Measurements from ENCODE around the gene LSM10. TPM values are rescaled to one million over a fixed set of nuclear protein-coding genes. Genes with fewer than 3 reads are reported as not detected.

Gene LSM10
- total RNA-seq, result 45.2 TPM

DNA sequence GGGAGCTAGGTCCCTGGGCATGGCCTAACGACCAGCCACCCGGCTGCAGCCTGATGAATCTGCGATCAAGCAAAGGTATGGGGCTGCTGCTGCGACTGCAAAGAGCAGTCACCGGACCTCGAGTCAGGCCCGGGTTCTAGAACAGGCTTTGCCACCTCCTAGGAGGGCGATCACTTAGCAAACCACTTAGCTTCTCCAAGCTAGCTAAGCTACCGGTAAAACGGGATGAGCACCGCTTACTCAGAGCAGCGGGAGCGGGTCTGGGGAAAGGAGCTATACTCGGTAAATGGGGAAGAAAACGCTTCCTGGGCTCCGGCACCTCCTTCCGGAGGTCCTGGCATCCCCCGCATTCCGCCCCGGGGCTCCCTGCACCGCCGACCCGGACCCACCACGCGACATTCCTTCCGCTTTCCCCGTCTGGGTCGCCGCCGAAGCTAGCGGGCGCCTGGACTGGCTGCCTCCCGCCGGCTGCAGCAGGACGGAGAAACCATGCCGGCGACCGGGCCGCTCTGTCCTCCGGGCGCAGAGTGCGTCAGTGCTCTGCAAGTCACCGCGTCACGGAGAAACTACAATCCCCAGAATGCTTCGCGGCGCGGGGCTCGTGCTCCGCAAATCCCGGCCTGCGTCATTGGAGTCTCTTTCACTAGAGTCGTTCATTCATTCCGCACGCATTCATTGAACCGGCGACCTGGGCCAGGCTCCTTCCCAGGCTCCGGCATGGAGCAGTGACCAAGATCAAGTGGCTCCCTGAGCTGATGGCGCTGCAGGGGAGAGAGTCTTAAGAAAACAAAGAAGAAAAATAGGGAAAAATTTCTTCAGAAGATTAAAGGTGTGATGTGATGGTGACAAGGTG is at the start of gene LSM10:
LSM10 (minus strand) TSS at position 531 of the 853 bp plus-strand sequence. CDS start 3,779 bp downstream, outside the sequence.
- peak; percentile 98 to 100 for TF ChIP-seq POLR2AphosphoS5 (IDR thresholded peaks at IDR 0.05; ENCODE audit: insufficient read depth in 1 of 2, low read depth in 1 of 2)
- TF ChIP-seq, protein P1, sequence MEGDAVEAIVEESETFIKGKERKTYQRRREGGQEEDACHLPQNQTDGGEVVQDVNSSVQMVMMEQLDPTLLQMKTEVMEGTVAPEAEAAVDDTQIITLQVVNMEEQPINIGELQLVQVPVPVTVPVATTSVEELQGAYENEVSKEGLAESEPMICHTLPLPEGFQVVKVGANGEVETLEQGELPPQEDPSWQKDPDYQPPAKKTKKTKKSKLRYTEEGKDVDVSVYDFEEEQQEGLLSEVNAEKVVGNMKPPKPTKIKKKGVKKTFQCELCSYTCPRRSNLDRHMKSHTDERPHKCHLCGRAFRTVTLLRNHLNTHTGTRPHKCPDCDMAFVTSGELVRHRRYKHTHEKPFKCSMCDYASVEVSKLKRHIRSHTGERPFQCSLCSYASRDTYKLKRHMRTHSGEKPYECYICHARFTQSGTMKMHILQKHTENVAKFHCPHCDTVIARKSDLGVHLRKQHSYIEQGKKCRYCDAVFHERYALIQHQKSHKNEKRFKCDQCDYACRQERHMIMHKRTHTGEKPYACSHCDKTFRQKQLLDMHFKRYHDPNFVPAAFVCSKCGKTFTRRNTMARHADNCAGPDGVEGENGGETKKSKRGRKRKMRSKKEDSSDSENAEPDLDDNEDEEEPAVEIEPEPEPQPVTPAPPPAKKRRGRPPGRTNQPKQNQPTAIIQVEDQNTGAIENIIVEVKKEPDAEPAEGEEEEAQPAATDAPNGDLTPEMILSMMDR (IDR thresholded peaks at IDR 0.05), result no peak
- TF ChIP-seq POLR2A (IDR thresholded peaks at IDR 0.05), result peak in 1 of 2 donors; percentile 92
- H3K27ac ChIP-seq, result peak within 1 kb of the TSS; percentile 93
- peak in 1 of 2 donors; percentile 96 for DNase-seq (ENCODE audit: extremely low spot score in 2 of 2)
- no peaks in the 10 kb centered on the region for H3K27me3 ChIP-seq
- no peaks in the 10 kb centered on the region for H3K9me3 ChIP-seq
- intact Hi-C loops (cut with DNase I), result no loop called here
- H3K4me1 ChIP-seq, result peaks cover 16% of the 10 kb centered on the region
- peaks cover 0 to 9% of the 10 kb centered on the region in 2 donors for H3K36me3 ChIP-seq
- peak within 1 kb of the TSS; percentile 88 to 92 for H3K4me3 ChIP-seq

DNA sequence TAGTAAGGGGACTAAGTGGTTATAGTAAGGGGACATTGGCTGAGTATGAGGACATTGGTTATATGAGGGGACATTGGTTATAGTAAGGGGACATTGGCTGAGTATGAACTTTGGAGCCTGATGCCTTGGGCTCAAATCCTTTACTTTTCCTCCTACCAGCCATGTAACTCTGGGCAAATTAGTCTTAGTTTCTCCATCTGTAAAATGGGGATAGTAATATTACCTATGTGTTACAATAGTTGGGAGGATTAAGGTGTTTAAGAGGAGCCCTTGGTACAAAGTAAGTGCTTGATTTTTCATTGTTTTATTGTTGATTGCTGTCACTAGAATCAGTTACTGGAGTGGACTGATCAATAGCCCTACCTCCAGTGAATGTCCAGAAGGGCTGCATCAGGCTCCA is 49.7 kb upstream of the LSM10 start:
- intact Hi-C loops (cut with DNase I), result no loop called here
- no peaks in the 10 kb centered on the region for H3K9me3 ChIP-seq
- no peak overlapping the region for H3K27ac ChIP-seq
- H3K27me3 ChIP-seq, result no peaks in the 10 kb centered on the region
- no peak for DNase-seq (ENCODE audit: extremely low spot score in 2 of 2)
- TF ChIP-seq POLR2A (IDR thresholded peaks at IDR 0.05) (no peak), POLR2AphosphoS5 (IDR thresholded peaks at IDR 0.05; ENCODE audit: insufficient read depth in 1 of 2, low read depth in 1 of 2) (no peak)
- TF ChIP-seq, protein P1 (IDR thresholded peaks at IDR 0.05), result no peak
- H3K4me1 ChIP-seq, result peaks cover 25% of the 10 kb centered on the region
- H3K4me3 ChIP-seq, result no peak overlapping the region
- H3K36me3 ChIP-seq, result no peaks in the 10 kb centered on the region

DNA sequence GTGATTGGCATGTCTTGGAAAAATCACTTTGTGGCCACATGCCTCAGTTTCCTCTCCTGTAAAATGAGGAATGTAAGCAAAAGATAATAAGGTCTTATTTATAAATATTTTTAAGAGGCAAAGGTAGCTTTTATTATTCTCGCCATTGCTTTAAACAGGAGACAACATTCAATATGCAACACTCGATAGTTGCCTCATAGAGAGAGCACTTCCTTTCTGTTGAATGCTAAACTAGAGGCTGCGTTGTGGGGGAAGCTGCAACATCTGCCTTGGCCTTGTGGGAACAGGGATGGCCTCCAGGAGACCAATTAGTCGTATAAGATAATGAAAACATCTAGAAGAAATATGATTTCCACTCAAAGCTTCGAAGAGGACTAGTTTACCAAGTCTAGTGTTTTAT is 49.0 kb upstream of the LSM10 start:
- H3K9me3 ChIP-seq, result no peaks in the 10 kb centered on the region
- H3K36me3 ChIP-seq, result no peaks in the 10 kb centered on the region
- no peak overlapping the region for H3K27ac ChIP-seq
- intact Hi-C loops (cut with DNase I), result no loop called here
- TF ChIP-seq POLR2A (IDR thresholded peaks at IDR 0.05), result no peak
- TF ChIP-seq POLR2AphosphoS5 (IDR thresholded peaks at IDR 0.05; ENCODE audit: insufficient read depth in 1 of 2, low read depth in 1 of 2), result no peak
- TF ChIP-seq, protein P1 (IDR thresholded peaks at IDR 0.05), result no peak
- no peaks in the 10 kb centered on the region for H3K27me3 ChIP-seq
- H3K4me1 ChIP-seq, result peaks cover 25% of the 10 kb centered on the region
- H3K4me3 ChIP-seq, result no peak overlapping the region
- no peak for DNase-seq (ENCODE audit: extremely low spot score in 2 of 2)

DNA sequence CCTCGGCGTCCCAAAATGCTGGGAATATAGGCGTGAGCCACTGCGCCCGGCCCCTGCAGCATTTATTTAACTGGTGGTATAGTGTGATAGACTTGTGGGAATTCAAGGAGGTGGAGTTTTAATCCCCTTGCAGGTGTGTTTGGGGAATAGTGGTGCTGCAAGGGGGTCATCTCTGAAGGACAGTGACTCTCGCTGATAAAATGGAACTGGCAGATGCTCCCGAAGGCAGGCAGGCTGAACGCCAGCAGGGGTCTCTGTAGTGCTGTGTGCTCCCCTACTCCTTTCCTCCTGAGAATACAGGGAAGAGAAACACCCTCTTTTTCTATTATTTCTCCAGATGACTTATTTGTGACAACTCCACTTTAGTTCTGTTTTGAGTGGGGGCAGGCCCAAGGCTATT is 48.6 kb upstream of the LSM10 start:
- Histone ChIP-seq H3K9me3 (no peaks in the 10 kb centered on the region), H3K27ac (no peak overlapping the region), H3K4me3 (no peak overlapping the region), H3K4me1 (peaks cover 25% of the 10 kb centered on the region), H3K27me3 (no peaks in the 10 kb centered on the region), H3K36me3 (no peaks in the 10 kb centered on the region)
- intact Hi-C loops (cut with DNase I), result no loop called here
- no peak for DNase-seq (ENCODE audit: extremely low spot score in 2 of 2)
- no peak for TF ChIP-seq POLR2A (IDR thresholded peaks at IDR 0.05)
- TF ChIP-seq, protein P1 (IDR thresholded peaks at IDR 0.05), result no peak

DNA sequence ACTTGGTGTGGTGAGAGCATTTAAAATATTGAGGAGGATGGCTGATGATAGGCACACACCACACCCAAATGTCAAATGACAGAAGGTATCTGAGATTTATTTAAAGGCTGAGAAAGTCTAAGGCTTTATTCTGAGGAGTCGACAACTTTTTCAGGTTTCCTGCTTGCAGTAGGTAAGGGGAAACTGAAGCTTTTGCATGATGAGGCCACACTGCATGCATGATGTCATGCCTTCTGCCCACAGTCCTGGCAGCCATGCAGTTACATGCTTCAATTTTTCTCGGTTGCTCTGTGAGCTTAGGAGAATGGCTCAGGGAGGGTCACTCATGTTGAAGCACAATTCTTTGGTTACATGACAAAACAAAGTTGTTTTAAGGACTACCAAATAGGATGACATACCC is 45.6 kb upstream of the LSM10 start:
- Histone ChIP-seq H3K36me3 (no peaks in the 10 kb centered on the region), H3K27ac (no peak overlapping the region), H3K9me3 (no peaks in the 10 kb centered on the region), H3K4me1 (peaks cover under 1% of the 10 kb centered on the region), H3K27me3 (no peaks in the 10 kb centered on the region), H3K4me3 (no peak overlapping the region)
- no peak for DNase-seq (ENCODE audit: extremely low spot score in 2 of 2)
- TF ChIP-seq POLR2AphosphoS5 (IDR thresholded peaks at IDR 0.05; ENCODE audit: insufficient read depth in 1 of 2, low read depth in 1 of 2) (no peak), POLR2A (IDR thresholded peaks at IDR 0.05) (no peak)
- TF ChIP-seq, protein P1 (IDR thresholded peaks at IDR 0.05), result no peak
- intact Hi-C loops (cut with DNase I), result no loop called here

All from vagina (tissue), 2 donors.